ENCODE data around the gene ACTL8.

The ACTL8 gene

GRCh38 chr1:17862121-17862520 lies 107.0 kb downstream of the ACTL8 start:
- H3K4me3 ChIP-seq, result no peak overlapping the region

GRCh38 chr1:17865912-17866739 lies 111.0 kb downstream of the ACTL8 start:
- peak overlapping the region in 10 of 21 experiments; percentile 24 to 84 (median 47) for H3K27ac ChIP-seq
- H3K4me3 ChIP-seq, result no peak overlapping the region

More at GRCh38 chr1:17862121-17862520, 107.0 kb downstream of the ACTL8 start:
- no peak overlapping the region for H3K27ac ChIP-seq

DNA sequence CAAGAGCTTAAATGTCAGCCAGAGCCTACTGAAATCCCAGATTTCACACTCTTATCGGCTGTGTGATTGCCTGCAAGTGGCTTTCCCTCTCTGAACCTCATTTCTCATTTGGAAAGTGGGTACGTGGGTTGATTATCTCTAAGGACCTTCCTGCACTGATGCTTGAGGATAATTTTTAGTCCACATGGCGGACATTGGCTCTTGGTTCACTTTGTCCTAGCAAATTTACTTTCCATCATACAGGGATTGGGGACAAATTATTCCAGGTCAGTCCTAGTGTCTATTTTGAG lies 111.6 kb downstream of the ACTL8 start:
- H3K4me3 ChIP-seq, result no peak overlapping the region
- H3K27ac ChIP-seq, result peak overlapping the region in 3 of 21 experiments; percentile 30 to 84 (median 44)

GRCh38 chr1:17867470-17867869 lies 112.3 kb downstream of the ACTL8 start:
- Histone ChIP-seq H3K27ac (no peak overlapping the region), H3K4me3 (no peak overlapping the region)

DNA sequence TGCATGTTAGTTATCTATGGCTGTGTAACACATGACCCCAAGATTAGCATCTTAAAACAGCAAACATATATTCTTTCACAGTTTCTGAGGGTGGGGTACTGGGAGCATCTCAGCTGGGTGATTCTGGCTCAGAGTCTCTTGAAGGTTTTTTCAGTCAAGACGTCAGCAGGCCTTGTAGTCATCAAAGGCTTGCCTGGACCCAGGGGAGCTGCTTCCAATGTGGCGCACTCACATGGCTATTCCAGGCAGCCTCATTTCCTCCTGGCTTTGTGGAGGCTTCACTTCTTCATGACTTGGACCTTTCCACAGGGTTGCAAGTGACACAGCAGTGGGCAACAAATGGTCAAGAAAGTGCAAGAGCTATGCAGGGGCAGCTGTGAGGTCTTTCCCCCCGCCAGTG lies 114.7 kb downstream of the ACTL8 start:
- Histone ChIP-seq H3K27ac (no peak overlapping the region), H3K4me3 (no peak overlapping the region)

GRCh38 chr1:17870679-17871078 lies 115.5 kb downstream of the ACTL8 start:
- Histone ChIP-seq H3K27ac (no peak overlapping the region), H3K4me3 (no peak overlapping the region)

GRCh38 chr1:17873007-17873675 lies 118.0 kb downstream of the ACTL8 start:
- H3K27ac ChIP-seq, result no peak overlapping the region
- H3K4me3 ChIP-seq, result no peak overlapping the region

DNA sequence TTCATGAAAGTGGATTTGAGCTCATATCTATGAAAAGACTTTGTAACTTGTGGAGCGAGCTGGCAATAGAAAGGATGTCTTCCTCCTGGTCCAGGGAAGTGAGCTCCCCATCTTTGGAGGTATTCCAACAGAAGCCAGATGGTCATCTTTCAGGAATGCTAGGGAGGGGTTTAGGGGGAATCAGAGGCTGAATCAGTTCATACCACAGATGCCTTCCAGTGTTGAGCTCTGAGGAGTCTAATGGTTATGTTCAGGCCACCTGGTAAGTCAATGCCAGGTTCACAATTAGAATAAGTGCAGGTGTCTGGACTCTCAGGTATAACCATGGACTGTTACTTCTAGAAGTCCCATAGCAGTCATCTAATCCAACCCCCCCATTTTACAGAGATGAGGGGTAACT lies 119.1 kb downstream of the ACTL8 start:
- Histone ChIP-seq H3K4me3 (no peak overlapping the region), H3K27ac (peak overlapping the region in 1 of 21 experiments; percentile 51)

DNA sequence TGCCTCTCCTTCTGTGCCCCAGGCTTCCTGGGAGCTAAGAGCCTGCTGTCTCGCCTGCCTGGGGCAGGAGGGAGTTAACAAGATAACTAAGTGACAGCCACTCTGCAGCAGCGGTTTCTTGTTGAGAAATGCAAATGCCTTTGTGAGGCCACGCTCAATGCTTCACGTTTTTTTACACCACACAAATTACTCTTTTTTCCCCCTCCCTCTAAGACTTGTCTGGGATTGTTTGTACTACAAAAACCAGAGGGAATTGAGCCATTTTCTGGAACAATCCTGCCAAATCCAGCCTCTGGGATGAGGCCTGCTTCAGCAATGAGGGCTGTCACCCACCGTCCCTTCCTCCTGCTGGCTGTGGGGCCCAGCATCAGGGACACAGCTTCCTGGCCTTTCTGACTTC lies 119.6 kb downstream of the ACTL8 start:
- H3K4me3 ChIP-seq, result no peak overlapping the region
- H3K27ac ChIP-seq, result peak overlapping the region in 5 of 21 experiments; percentile 14 to 51 (median 33)

GRCh38 chr1:17875171-17875881 lies 120.2 kb downstream of the ACTL8 start:
- peak overlapping the region in 5 of 21 experiments; percentile 14 to 51 (median 33) for H3K27ac ChIP-seq

DNA sequence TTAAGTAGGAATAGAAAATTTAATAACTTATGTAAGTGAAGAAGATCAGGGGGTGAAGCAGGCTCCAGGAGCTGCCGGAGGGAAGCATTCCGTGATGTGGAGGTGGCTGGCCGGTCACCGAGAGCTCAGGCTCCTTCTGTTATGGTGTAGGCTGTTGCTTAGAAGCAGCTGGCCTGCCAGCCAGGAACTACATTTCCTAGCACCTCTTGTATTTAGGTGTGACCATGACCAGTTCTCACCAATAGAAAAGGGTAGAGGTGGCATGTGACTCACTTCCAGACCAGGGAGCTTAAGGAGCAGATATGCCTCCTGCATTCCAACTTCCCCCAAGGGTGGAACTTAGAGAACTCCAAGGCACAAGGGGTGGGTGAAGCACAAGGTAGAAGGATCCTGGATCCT lies 120.7 kb downstream of the ACTL8 start:
- no peak overlapping the region for H3K4me3 ChIP-seq
- H3K27ac ChIP-seq, result no peak overlapping the region

More at GRCh38 chr1:17875171-17875881, 120.2 kb downstream of the ACTL8 start:
- no peak overlapping the region for H3K4me3 ChIP-seq
